IPS-20b (cell line): Measurements from ENCODE around the gene MUC20.
"Not testable (repeated sequence)": the region's sequence is repeated elsewhere in the genome, so short reads cannot be mapped to it uniquely, and the experiment has no call there.

Source experiments
- H3K27ac ChIP-seq: one replicate; pipeline ENCODE4 v1.5.1; 2013; ENCODE audit warnings: low read length
- H3K27me3 ChIP-seq: 2 replicates; pipeline ENCODE4 v1.6.1; 2013; ENCODE audit warnings: mild to moderate bottlenecking, low read length, inconsistent platforms; ENCODE audit not compliant: insufficient read depth
- H3K36me3 ChIP-seq: 2 replicates; pipeline ENCODE4 v1.6.1; 2013; ENCODE audit warnings: low read depth, mild to moderate bottlenecking, inconsistent platforms, low read length, moderate library complexity; ENCODE audit not compliant: insufficient read depth
- H3K4me1 ChIP-seq: 2 replicates; pipeline ENCODE4 v1.6.1; 2013; ENCODE audit warnings: mild to moderate bottlenecking, control low read depth, inconsistent platforms, low read length, moderate library complexity; ENCODE audit not compliant: insufficient read depth
- H3K4me3 ChIP-seq: 2 replicates; pipeline ENCODE4 v1.5.1; 2013; ENCODE audit warnings: mild to moderate bottlenecking, low read length, inconsistent platforms
- H3K9ac ChIP-seq: 2 replicates; pipeline ENCODE4 v1.6.1; 2013; ENCODE audit warnings: low read depth, mild to moderate bottlenecking, inconsistent platforms, low read length, moderate library complexity
- H3K9me3 ChIP-seq: 2 replicates; pipeline ENCODE4 v1.6.1; 2013; ENCODE audit warnings: mild to moderate bottlenecking, low read depth, low read length, inconsistent platforms; ENCODE audit not compliant: insufficient read depth

MUC20 gene

GRCh38 chr3:195763843-195764825, 43.4 kb downstream of the MUC20 start:
- Histone ChIP-seq H3K36me3 (no peaks in the 10 kb centered on the region), H3K27ac (no peak overlapping the region)

GRCh38 chr3:195764961-195765706, 44.4 kb downstream of the MUC20 start:
- no peak overlapping the region for H3K4me3 ChIP-seq
- no peak overlapping the region for H3K9ac ChIP-seq
- no peaks in the 10 kb centered on the region for H3K27me3 ChIP-seq
- no peaks in the 10 kb centered on the region for H3K9me3 ChIP-seq
- H3K4me1 ChIP-seq: no peaks in the 10 kb centered on the region
- no peaks in the 10 kb centered on the region for H3K36me3 ChIP-seq
- H3K27ac ChIP-seq: no peak overlapping the region

More at GRCh38 chr3:195763843-195764825, 43.4 kb downstream of the MUC20 start:
- no peaks in the 10 kb centered on the region for H3K9me3 ChIP-seq
- no peak overlapping the region for H3K4me3 ChIP-seq
- no peaks in the 10 kb centered on the region for H3K4me1 ChIP-seq
- H3K9ac ChIP-seq: no peak overlapping the region
- no peaks in the 10 kb centered on the region for H3K27me3 ChIP-seq

DNA sequence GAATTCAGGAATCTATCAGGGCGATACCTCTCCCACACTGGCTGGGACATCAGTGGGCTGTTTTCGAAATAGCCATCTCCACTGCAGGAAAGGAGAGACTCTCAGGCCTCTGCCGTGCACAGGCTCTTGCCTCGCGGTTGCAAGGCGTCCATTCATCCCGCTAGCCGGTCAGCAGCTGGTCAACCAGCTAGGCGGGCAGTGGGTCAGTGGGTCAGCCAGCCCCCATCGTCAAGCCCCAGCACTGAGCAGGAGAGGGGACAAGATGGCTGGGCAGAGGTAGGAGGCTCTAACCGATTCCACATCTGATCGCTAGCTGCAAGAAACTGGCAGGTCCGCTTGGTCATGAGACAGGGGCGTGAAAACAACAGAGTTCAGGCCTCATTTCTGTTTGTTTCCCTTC, 45.9 kb downstream of the MUC20 start:
- Histone ChIP-seq H3K36me3 (no peaks in the 10 kb centered on the region), H3K9ac (no peak overlapping the region), H3K4me1 (no peaks in the 10 kb centered on the region), H3K27ac (no peak overlapping the region), H3K27me3 (no peaks in the 10 kb centered on the region), H3K9me3 (no peaks in the 10 kb centered on the region; the same call in 1 of the 2 replicates), H3K4me3 (no peak overlapping the region)

- no peak overlapping the region for H3K4me3 ChIP-seq
- no peaks in the 10 kb centered on the region for H3K27me3 ChIP-seq
- no peaks in the 10 kb centered on the region for H3K4me1 ChIP-seq
- no peaks in the 10 kb centered on the region for H3K36me3 ChIP-seq
- H3K9me3 ChIP-seq: no peaks in the 10 kb centered on the region; the same call in 1 of the 2 replicates
- no peak overlapping the region for H3K9ac ChIP-seq
- no peak overlapping the region for H3K27ac ChIP-seq
Measured at GRCh38 chr3:195767792-195768191, 47.0 kb downstream of the MUC20 start.

DNA sequence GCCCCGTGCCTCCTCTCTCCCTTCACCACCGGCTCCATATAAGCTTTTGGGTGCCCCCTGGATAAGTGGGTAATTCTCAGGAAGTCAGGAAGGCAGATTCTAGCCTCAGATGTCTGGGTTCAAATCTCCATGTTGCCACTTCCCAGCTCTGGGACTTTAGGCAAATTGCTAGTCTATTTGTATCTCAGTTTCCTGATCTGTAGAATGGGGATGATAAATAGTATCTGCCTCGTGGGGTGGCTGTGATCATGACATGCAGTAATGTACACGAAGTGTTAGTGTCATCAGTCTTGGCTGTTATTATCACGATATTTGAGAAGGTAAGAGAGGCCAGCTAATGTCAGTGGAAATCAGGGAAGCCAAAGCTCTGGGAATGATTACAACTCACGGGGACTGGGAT, 47.6 kb downstream of the MUC20 start:
- Histone ChIP-seq H3K36me3 (no peaks in the 10 kb centered on the region), H3K4me1 (no peaks in the 10 kb centered on the region), H3K9me3 (no peaks in the 10 kb centered on the region; the same call in 1 of the 2 replicates), H3K27ac (no peak overlapping the region), H3K27me3 (no peaks in the 10 kb centered on the region), H3K4me3 (no peak overlapping the region), H3K9ac (no peak overlapping the region)

GRCh38 chr3:195768831-195769303, 48.1 kb downstream of the MUC20 start:
- H3K4me1 ChIP-seq: no peaks in the 10 kb centered on the region
- H3K36me3 ChIP-seq: no peaks in the 10 kb centered on the region
- H3K9ac ChIP-seq: no peak overlapping the region
- no peak overlapping the region for H3K27ac ChIP-seq
- no peak overlapping the region for H3K4me3 ChIP-seq
- H3K9me3 ChIP-seq: no peaks in the 10 kb centered on the region; the same call in 1 of the 2 replicates
- no peaks in the 10 kb centered on the region for H3K27me3 ChIP-seq

DNA sequence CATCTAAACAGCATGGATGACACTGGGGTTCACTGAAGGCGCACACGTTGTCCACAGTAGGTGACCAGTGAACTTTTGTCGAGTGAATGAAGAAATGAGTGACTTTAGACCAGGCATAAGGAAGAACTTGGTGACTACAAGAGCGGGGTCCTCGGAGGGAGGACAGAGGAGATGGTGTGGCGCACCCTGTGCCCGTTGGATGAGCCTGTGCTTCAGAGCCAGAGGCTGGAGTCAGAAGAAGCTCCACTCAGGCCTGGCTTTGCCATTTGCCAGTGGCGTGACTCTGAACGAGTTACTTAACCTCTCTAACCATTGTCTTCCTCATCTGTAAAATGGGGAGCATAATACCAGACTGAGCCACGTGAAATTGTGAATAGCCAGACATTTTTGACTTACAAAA, 48.8 kb downstream of the MUC20 start:
- H3K9ac ChIP-seq: no peak overlapping the region
- H3K27me3 ChIP-seq: no peaks in the 10 kb centered on the region
- H3K9me3 ChIP-seq: no peaks in the 10 kb centered on the region; the same call in 1 of the 2 replicates
- no peak overlapping the region for H3K27ac ChIP-seq
- H3K4me3 ChIP-seq: no peak overlapping the region
- H3K36me3 ChIP-seq: no peaks in the 10 kb centered on the region
- no peaks in the 10 kb centered on the region for H3K4me1 ChIP-seq

DNA sequence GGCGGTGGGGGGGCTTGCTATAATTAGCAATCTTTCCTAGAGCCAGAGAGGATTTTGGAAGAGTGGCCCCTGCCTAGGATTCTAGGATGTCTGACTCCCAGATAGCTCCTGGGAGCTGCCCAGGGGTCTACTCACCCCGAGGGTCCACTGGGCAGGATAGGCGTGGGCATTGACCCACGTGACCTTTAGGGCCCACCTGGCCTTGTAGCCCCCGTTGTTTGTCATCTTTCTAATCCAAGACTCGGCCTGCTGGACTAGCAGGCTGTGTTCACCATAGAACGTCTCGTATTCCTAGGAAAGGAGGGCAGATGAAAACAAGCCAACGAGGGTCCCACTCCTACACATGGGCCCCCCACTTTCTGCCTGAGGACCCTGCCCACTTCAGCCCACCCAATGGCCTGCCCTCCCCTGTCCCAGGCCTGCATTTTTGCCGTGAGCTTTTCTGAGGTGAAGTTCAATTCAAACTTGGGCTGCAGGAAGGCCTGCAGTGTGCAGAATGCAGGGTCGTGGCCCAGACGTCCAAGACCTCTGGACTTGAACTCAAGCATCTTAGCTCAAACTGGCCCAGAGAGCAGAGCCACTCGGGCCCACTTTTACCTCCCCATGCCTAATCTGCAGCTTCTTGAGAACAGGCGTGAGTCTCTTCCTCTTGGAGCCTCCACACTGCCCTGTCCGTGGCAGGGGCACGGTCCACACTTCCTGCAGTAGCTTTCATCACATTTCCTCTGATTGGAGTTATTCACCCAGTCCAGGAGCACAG, 49.5 kb downstream of the MUC20 start:
- no peaks in the 10 kb centered on the region for H3K27me3 ChIP-seq
- no peaks in the 10 kb centered on the region for H3K4me1 ChIP-seq
- no peak overlapping the region for H3K4me3 ChIP-seq
- no peaks in the 10 kb centered on the region for H3K36me3 ChIP-seq
- no peaks in the 10 kb centered on the region; the same call in 1 of the 2 replicates for H3K9me3 ChIP-seq
- no peak overlapping the region for H3K9ac ChIP-seq
- H3K27ac ChIP-seq: no peak overlapping the region

GRCh38 chr3:195770841-195771645, 50.3 kb downstream of the MUC20 start:
- not testable (repeated sequence) for H3K27ac ChIP-seq, H3K9ac ChIP-seq

DNA sequence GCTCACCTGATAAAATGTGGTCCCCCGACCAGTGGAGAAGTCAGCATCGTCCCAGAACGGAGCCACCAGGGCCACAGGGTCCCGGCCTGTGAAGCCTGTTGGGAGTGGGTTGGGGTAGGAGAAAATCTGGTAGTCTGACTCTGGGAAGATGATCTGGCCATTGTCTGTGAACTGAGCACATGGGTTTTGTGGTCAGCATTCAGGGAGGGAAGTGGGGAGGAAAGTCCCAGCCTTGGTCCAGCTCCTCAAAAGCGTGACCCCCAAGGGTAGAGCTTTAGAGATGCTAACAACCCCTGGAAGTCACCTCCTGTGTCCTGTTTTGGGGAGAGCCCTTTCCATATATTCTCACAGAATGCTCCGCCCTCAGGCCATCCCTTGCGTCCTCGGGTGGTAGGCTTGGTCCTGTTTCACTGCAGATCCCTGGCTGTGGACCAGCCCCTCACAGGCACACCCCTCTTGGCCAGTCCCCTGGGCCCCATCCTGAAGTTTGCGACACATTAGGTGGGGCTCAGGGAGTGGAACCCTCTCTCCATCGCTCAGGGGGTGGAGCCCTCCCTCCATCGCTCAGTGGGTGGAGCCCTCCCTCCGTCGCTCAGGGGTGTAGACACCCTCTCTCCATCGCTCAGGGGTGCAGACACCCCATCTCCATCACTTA, 51.0 kb downstream of the MUC20 start:
- H3K9ac ChIP-seq: no peak overlapping the region
- no peak overlapping the region for H3K4me3 ChIP-seq
- no peaks in the 10 kb centered on the region for H3K36me3 ChIP-seq
- H3K4me1 ChIP-seq: no peaks in the 10 kb centered on the region
- H3K9me3 ChIP-seq: no peaks in the 10 kb centered on the region; the same call in 1 of the 2 replicates
- H3K27me3 ChIP-seq: no peaks in the 10 kb centered on the region
- H3K27ac ChIP-seq: no peak overlapping the region

More at GRCh38 chr3:195770841-195771645, 50.3 kb downstream of the MUC20 start:
- H3K36me3 ChIP-seq, H3K4me1 ChIP-seq, H3K27me3 ChIP-seq, H3K4me3 ChIP-seq, H3K9me3 ChIP-seq: not testable (repeated sequence)
